Chondrocyte (in vitro differentiated cells): Measurements from ENCODE around the gene NXPE1. TPM values are rescaled to one million over a fixed set of nuclear protein-coding genes. Genes with fewer than 3 reads are reported as not detected.

Experiments
- DNase-seq: peaks from one replicate; pipeline ENCODE4 v3.0.0; 2021; ENCODE audit warnings: mixed read lengths, low spot score
- H3K27ac Mint-ChIP-seq: one replicate; pipeline ENCODE4 v1.8.0; 2021; ENCODE audit warnings: mild to moderate bottlenecking, moderate library complexity, mixed read lengths; ENCODE audit not compliant: unreplicated experiment
- H3K27me3 Mint-ChIP-seq: 2 replicates; pipeline ENCODE4 v1.8.0; 2021; ENCODE audit warnings: low read depth, mixed read lengths
- H3K36me3 Mint-ChIP-seq: 2 replicates; pipeline ENCODE4 v1.8.0; 2021; ENCODE audit warnings: low read depth, mixed read lengths
- H3K4me1 Mint-ChIP-seq: 2 replicates; pipeline ENCODE4 v1.8.0; 2021; ENCODE audit warnings: low read depth, mild to moderate bottlenecking, mixed read lengths
- H3K4me3 Mint-ChIP-seq: one replicate; pipeline ENCODE4 v1.8.0; 2021; ENCODE audit warnings: mild to moderate bottlenecking, moderate library complexity, mixed read lengths; ENCODE audit not compliant: unreplicated experiment
- H3K9me3 Mint-ChIP-seq: 2 replicates; pipeline ENCODE4 v1.8.0; 2021; ENCODE audit warnings: low read depth, mixed read lengths
- total RNA-seq: library from RNA; stranded (reverse); gene quantifications from 3 replicates; pipeline ENCODE4 v1.2.1, GENCODE V29; 2021
- TF ChIP-seq, protein P1 (sequence below): fragments of 200-600 bp; sonication (generic); IDR thresholded peaks from 2 replicates; pipeline ENCODE4 v1.5.0; 2021; ENCODE audit warnings: antibody characterized with exemption, mild to moderate bottlenecking, moderate library complexity

The NXPE1 gene
- total RNA-seq, 1 donor from 2014 or later, result not detected

DNA sequence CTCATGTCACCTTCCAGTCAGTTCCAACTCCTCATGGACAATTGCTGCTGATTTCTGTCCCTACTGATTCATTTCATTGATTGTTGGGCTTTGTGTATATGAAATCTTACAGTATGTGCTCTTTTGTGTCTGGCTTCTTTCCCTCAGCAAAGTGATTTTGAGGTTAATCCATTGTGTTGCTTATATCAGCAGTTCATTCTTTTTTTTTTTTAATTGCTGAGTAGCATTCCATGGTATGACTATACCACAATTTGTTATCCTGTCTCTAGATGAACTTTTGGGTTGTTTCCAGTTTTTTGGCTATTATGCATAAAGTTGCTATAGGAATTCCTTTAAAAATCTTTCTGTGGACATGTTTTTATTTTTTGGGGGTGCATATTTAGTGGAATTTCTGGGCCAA lies 59.9 kb downstream of the NXPE1 start:
- Mint-ChIP-seq H3K27ac (no peak overlapping the region), H3K27me3 (no peaks in the 10 kb centered on the region), H3K9me3 (peaks cover 4% of the 10 kb centered on the region), H3K4me3 (no peak overlapping the region), H3K4me1 (no peaks in the 10 kb centered on the region), H3K36me3 (peaks cover 10% of the 10 kb centered on the region)
- TF ChIP-seq, protein P1, sequence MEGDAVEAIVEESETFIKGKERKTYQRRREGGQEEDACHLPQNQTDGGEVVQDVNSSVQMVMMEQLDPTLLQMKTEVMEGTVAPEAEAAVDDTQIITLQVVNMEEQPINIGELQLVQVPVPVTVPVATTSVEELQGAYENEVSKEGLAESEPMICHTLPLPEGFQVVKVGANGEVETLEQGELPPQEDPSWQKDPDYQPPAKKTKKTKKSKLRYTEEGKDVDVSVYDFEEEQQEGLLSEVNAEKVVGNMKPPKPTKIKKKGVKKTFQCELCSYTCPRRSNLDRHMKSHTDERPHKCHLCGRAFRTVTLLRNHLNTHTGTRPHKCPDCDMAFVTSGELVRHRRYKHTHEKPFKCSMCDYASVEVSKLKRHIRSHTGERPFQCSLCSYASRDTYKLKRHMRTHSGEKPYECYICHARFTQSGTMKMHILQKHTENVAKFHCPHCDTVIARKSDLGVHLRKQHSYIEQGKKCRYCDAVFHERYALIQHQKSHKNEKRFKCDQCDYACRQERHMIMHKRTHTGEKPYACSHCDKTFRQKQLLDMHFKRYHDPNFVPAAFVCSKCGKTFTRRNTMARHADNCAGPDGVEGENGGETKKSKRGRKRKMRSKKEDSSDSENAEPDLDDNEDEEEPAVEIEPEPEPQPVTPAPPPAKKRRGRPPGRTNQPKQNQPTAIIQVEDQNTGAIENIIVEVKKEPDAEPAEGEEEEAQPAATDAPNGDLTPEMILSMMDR, result no peak
- DNase-seq, result no peak

DNA sequence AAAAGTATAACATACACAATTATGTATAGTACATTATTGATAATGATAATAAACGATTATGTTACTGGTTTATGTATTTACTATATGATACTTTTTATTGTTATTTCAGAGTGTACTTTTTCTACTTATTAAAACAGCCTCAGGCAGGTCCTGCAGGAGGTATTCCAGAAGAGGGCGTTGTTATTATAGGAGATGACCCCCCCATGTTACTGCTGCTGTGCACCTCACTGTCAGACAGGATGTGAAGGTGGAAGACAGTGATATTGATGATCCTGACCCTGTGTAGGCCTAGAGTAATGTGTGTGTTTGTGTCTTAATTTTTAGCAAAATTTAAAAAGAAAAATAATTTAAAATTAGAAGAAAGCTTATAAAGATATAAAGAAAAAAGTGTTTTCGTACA lies 62.8 kb downstream of the NXPE1 start:
- Mint-ChIP-seq H3K27me3 (no peaks in the 10 kb centered on the region), H3K4me1 (no peaks in the 10 kb centered on the region), H3K36me3 (peaks cover 12% of the 10 kb centered on the region), H3K27ac (no peak overlapping the region), H3K9me3 (peaks cover 10% of the 10 kb centered on the region), H3K4me3 (no peak overlapping the region)
- DNase-seq, result no peak
- TF ChIP-seq, protein P1, result no peak

- peaks cover 21% of the 10 kb centered on the region for H3K9me3 Mint-ChIP-seq
- no peak overlapping the region for H3K4me3 Mint-ChIP-seq
- no peak for DNase-seq
- H3K4me1 Mint-ChIP-seq, result no peaks in the 10 kb centered on the region
- TF ChIP-seq, protein P1, result no peak
- no peaks in the 10 kb centered on the region for H3K27me3 Mint-ChIP-seq
- no peak overlapping the region for H3K27ac Mint-ChIP-seq
- peaks cover 18% of the 10 kb centered on the region for H3K36me3 Mint-ChIP-seq
These were observed 75.8 kb downstream of the NXPE1 start for GRCh38 chr11:114483929-114484328.

DNA sequence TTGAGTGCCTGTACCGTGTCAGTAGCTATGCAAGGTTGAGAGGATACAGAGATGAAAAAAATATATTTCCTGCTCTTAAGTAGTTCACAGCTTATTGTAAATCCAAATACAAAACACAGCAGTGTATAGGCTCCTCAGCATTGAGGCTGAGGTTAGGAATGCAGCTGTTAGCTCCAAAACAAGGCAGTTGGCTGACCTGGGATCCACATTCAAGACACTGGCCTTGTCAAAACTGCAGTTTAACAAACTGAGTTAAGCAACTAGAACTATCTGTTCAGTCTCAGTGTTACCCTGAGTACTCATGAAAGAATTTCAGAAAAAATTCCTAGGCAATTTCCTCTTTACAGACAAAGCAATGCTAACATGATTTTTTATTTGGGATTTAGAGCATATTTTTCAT lies 77.6 kb downstream of the NXPE1 start:
- TF ChIP-seq, protein P1, result no peak
- no peak for DNase-seq
- Mint-ChIP-seq H3K36me3 (peaks cover 8% of the 10 kb centered on the region), H3K27me3 (no peaks in the 10 kb centered on the region), H3K4me3 (no peak overlapping the region), H3K9me3 (peaks cover 11% of the 10 kb centered on the region), H3K4me1 (peaks cover 7% of the 10 kb centered on the region), H3K27ac (no peak overlapping the region)

DNA sequence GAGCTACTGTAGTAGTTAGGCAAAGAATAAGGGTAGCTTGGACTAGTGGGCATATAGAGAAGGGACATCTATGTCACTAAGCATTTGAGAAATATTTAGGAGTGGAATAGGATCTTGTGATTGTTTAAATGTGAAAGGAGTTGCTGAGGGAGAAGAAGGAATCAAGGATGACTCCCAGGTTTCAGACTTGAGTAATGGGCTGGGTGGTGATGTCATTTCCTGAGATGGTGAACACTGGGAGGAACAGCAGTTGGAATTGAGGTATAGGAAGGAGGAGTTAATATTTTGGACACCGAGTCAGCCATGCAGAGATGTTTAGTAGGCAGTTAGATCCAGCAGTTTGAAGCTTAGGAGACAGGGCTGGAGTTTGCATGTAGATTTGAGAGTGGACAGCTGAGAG lies 80.3 kb downstream of the NXPE1 start:
- peaks cover 7% of the 10 kb centered on the region for H3K4me1 Mint-ChIP-seq
- TF ChIP-seq, protein P1, result no peak
- DNase-seq, result no peak
- H3K4me3 Mint-ChIP-seq, result no peak overlapping the region
- H3K9me3 Mint-ChIP-seq, result no peaks in the 10 kb centered on the region
- no peak overlapping the region for H3K27ac Mint-ChIP-seq
- no peaks in the 10 kb centered on the region for H3K27me3 Mint-ChIP-seq
- peaks cover 10% of the 10 kb centered on the region for H3K36me3 Mint-ChIP-seq
